Central memory CD8-positive, alpha-beta T cell (primary cell): Measurements from ENCODE around the gene CDKN2A.

ENCODE experiments used
- ATAC-seq: fragments of 150-1000 bp; cut with Tn5 transposase; replicated peaks from 2 replicates; pipeline ENCODE4 v1.10.0; 2022; ENCODE audit warnings: mild to moderate bottlenecking, moderate FRiP score, moderate number of reproducible peaks; ENCODE audit not compliant: poor library complexity, severe bottlenecking; ENCODE audit errors: extremely low read depth
- DNase-seq, 2 donors: peaks; one replicate each; pipeline ENCODE4 v3.0.0; 2021; ENCODE audit warnings: low spot score in 2 of 2
- H3K27ac Mint-ChIP-seq: one replicate; pipeline ENCODE4 v1.8.0; 2022; ENCODE audit warnings: low read depth, mild to moderate bottlenecking, moderate library complexity, mixed read lengths
- H3K27me3 Mint-ChIP-seq: one replicate; pipeline ENCODE4 v1.8.0; 2022; ENCODE audit warnings: mixed read lengths
- H3K36me3 Mint-ChIP-seq: one replicate; pipeline ENCODE4 v1.8.0; 2022; ENCODE audit warnings: mild to moderate bottlenecking, moderate library complexity, mixed read lengths; ENCODE audit not compliant: insufficient read depth
- H3K4me1 Mint-ChIP-seq: one replicate; pipeline ENCODE4 v1.8.0; 2022; ENCODE audit warnings: mixed read lengths
- H3K4me3 Mint-ChIP-seq: one replicate; pipeline ENCODE4 v1.8.0; 2022; ENCODE audit warnings: mild to moderate bottlenecking, moderate library complexity, mixed read lengths
- H3K9me3 Mint-ChIP-seq: one replicate; pipeline ENCODE4 v1.8.0; 2022; ENCODE audit warnings: mixed read lengths

The CDKN2A gene

DNA sequence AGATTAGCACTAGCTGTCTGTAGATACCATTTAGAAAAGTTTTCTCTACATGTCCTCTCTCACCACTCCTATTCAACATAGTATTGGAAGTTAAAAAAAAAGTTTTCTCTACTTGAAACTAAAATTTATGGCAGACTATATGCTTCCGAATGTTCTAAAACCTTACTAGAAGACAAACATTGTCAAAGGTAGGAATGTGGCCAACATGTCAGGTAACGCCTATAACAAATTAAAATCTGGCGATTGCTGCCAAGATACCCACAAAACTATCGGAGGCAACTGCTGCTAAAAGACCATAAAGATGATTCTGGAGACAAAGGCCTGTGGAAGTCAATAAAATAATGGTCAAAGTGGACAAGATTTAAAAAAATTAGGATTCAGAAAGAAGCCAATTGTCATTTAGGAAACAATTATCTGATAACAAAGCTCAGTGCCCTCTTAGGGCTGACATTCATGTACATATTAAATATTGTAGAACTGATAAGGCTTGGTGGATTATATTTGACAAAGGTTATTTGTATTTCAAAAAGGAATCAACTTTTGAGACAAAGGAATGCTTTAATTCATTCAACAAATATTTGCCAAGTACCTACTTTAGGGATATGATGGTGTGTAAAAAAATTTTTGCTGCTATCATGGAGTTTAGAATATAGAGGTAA, 52.7 kb downstream of the CDKN2A start:
- H3K36me3 Mint-ChIP-seq = no peaks in the 10 kb centered on the region
- no peak overlapping the region for H3K27ac Mint-ChIP-seq
- H3K27me3 Mint-ChIP-seq = peaks cover 46% of the 10 kb centered on the region
- ATAC-seq = no peak
- H3K9me3 Mint-ChIP-seq = no peaks in the 10 kb centered on the region
- H3K4me1 Mint-ChIP-seq = no peaks in the 10 kb centered on the region
- no peak overlapping the region for H3K4me3 Mint-ChIP-seq
- DNase-seq = no peak

GRCh38 chr9:21936161-21936560, 58.0 kb downstream of the CDKN2A start:
- ATAC-seq (no peak), DNase-seq (no peak)
- Mint-ChIP-seq H3K4me3 (no peak overlapping the region), H3K4me1 (no peaks in the 10 kb centered on the region), H3K36me3 (no peaks in the 10 kb centered on the region), H3K27ac (no peak overlapping the region), H3K9me3 (no peaks in the 10 kb centered on the region), H3K27me3 (peaks cover under 1% of the 10 kb centered on the region)

- H3K4me1 Mint-ChIP-seq = no peaks in the 10 kb centered on the region
- H3K4me3 Mint-ChIP-seq = no peak overlapping the region
- no peaks in the 10 kb centered on the region for H3K36me3 Mint-ChIP-seq
These were observed 58.6 kb downstream of the CDKN2A start for GRCh38 chr9:21935631-21936030.

GRCh38 chr9:21933865-21934264, 60.3 kb downstream of the CDKN2A start:
- H3K27ac Mint-ChIP-seq = no peak overlapping the region
- ATAC-seq (no peak), DNase-seq (no peak)
- no peak overlapping the region for H3K4me3 Mint-ChIP-seq
- no peaks in the 10 kb centered on the region for H3K4me1 Mint-ChIP-seq
- H3K27me3 Mint-ChIP-seq = no peaks in the 10 kb centered on the region
- no peaks in the 10 kb centered on the region for H3K9me3 Mint-ChIP-seq
- no peaks in the 10 kb centered on the region for H3K36me3 Mint-ChIP-seq

More at GRCh38 chr9:21935631-21936030, 58.6 kb downstream of the CDKN2A start:
- no peaks in the 10 kb centered on the region for H3K9me3 Mint-ChIP-seq
- H3K27ac Mint-ChIP-seq = no peak overlapping the region
- ATAC-seq = no peak
- H3K27me3 Mint-ChIP-seq = no peaks in the 10 kb centered on the region
- no peak for DNase-seq

DNA sequence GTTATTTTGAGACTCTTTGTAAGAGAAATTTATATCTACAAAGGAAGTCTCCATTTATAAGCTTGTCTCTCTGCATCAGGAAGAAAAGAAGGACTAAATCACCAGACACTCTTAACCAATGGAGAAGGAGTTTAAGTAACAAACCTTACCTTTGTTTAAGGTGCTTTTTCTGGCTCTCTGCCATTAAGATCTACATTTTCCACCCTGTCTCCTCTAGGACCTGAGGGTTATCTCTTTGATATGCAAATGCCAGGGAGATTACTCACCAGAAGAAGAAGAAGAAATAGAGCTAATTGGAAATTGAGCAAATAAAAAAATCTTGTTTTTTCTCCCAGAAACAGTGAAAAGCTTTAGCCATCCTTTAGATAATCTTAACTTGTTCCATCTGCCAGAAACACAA, 60.9 kb downstream of the CDKN2A start:
- Mint-ChIP-seq H3K27me3 (no peaks in the 10 kb centered on the region), H3K4me1 (no peaks in the 10 kb centered on the region), H3K27ac (no peak overlapping the region), H3K36me3 (no peaks in the 10 kb centered on the region), H3K4me3 (no peak overlapping the region), H3K9me3 (no peaks in the 10 kb centered on the region)
- no peak for ATAC-seq
- no peak for DNase-seq

DNA sequence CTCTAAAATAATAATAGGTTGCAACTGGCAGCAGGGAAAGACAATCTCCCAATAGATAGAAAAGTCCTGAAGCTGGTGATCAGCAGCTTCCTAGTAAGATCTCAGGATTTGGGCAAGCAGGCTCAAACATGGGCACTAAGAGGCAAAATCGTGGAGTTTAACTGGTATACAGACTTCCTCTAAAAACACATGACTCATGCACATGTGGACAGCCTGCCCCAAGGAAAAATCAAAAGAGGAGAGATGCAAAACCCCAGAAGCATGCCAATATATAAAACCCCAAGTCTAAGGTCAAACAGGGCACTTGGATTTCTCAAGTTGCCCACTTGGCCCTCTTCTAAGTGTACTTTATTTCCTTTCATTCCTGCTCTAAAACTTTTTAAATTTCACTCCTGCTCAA, 62.8 kb downstream of the CDKN2A start:
- H3K4me3 Mint-ChIP-seq = no peak overlapping the region
- no peaks in the 10 kb centered on the region for H3K9me3 Mint-ChIP-seq
- no peaks in the 10 kb centered on the region for H3K4me1 Mint-ChIP-seq
- no peak overlapping the region for H3K27ac Mint-ChIP-seq
- no peaks in the 10 kb centered on the region for H3K27me3 Mint-ChIP-seq
- no peaks in the 10 kb centered on the region for H3K36me3 Mint-ChIP-seq
- DNase-seq (no peak), ATAC-seq (no peak)

- Mint-ChIP-seq H3K36me3 (peaks cover 1% of the 10 kb centered on the region), H3K4me1 (no peaks in the 10 kb centered on the region), H3K9me3 (no peaks in the 10 kb centered on the region), H3K27ac (no peak overlapping the region), H3K27me3 (no peaks in the 10 kb centered on the region), H3K4me3 (no peak overlapping the region)
- no peak for DNase-seq
- no peak for ATAC-seq
These were observed 66.4 kb downstream of the CDKN2A start for GRCh38 chr9:21927752-21928151.

DNA sequence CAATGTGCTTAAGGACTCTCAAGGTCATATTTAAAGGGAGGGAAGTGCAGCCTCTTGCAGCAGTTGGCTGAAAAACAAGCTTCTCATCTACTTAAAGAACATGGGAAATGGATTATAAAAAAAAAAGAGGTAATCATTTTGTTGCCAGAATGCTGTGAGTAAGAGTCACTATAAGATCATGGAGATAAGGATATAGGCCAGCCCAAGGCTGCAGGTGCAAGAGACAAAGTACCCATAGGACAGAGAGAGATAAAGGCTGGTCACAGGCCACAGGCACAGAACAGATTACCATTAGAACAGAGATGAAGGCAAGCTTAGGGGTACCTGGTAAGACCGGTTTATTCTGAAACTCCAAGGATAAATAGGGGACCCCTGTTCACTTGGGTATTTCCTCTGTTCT, 70.5 kb downstream of the CDKN2A start:
- Mint-ChIP-seq H3K27me3 (no peaks in the 10 kb centered on the region), H3K27ac (no peak overlapping the region), H3K4me1 (peaks cover 14% of the 10 kb centered on the region), H3K9me3 (no peaks in the 10 kb centered on the region), H3K4me3 (no peak overlapping the region), H3K36me3 (peaks cover 1% of the 10 kb centered on the region)
- ATAC-seq = no peak
- DNase-seq = no peak

DNA sequence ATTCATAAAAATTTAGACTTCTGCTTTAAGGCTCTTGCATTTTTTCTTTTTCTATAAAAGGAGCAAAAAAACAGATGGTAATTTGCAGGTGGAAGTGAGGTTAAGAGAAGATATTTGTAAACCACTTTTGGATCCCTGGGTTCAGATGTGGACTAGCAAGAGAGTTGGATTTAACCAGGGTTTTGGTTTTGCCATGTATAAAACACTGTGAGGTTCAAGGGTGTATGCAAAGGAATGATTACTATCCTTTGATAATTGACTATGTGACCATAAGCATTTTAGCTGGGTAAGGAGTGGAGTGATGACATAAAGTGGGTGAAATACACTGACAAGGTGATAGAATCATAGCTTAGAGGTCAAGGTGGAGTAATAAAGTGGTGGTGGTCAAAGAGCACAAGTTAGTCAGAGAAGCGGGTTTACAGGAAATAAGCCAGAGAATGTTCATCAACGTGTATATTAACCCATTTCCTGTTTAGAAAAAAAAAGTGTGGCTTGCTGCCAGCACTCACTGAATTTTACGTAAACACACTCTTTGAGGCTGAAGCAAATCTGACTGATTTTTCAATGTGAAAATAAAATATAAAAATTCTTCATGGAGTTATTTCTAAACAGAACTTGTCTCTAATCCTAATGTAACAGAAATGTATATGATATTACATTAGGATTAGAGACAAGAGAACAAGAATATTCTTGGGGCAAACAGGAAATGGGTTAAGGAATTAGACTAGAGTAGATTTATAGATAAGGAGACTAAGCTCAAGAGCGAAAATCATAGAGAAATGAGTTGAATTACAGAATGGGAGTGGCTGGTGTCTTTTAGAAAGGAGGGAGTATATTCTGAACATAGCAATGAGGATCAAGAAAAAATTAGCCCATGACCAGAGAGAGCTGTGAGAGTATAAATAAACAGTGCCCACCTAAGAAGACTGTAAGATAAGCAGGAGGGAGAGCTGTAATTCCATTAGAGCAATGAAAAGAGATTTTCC, 74.5 kb downstream of the CDKN2A start:
- Mint-ChIP-seq H3K27ac (peak overlapping the region; percentile 69), H3K4me1 (peaks cover 16% of the 10 kb centered on the region), H3K36me3 (peaks cover 1% of the 10 kb centered on the region), H3K4me3 (peak overlapping the region; percentile 37), H3K27me3 (no peaks in the 10 kb centered on the region), H3K9me3 (peaks cover 8% of the 10 kb centered on the region)
- DNase-seq (peak in 1 of 2 donors; percentile 55), ATAC-seq (peak; percentile 87)
